Measurements from ENCODE around the gene LRRTM4.

- TF ChIP-seq CTCF (IDR thresholded peaks at IDR 0.05) (no peak), REST (IDR thresholded peaks at IDR 0.05; ENCODE audit: insufficient read depth in 1 of 2, low read depth in 2 of 2, low read length in 1 of 2) (no peak), POLR2AphosphoS5 (IDR thresholded peaks at IDR 0.05; ENCODE audit: low read depth, low read length) (no peak), SIN3A (IDR thresholded peaks at IDR 0.05; ENCODE audit: borderline replicate concordance, insufficient read depth, low read depth, low read length) (no peak)
Observed at GRCh38 chr2:77488141-77488540, 34.0 kb downstream of the LRRTM4 start.
